ENCODE results near the gene RCL1.

GRCh38 chr9:4786599-4786998 is 6.1 kb upstream of the RCL1 start:
- TF ChIP-seq CTCF (IDR thresholded peaks at IDR 0.05; ENCODE audit: low read depth, low read length) (no peak), EZH2phosphoT487 (IDR thresholded peaks at IDR 0.05; ENCODE audit: low read depth) (no peak)
